Measurements from ENCODE around the gene MSRB1.

DNA sequence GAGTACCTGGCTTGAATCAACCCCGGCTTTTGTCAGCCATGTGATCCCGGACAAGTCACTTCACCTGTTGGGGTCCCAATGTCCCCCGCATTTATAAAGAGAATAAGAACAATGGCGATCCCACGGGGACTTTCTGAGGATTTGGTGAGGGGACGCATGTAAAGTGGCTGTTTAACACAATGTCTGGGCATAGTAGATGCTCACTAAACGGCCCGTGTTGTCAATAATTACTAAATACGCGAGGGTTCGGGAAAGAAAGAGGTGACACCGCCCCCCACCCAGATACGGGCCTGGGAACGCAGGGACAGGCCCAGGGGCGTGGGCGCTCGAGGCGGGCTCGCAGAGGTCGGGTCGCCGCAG is 48.6 kb upstream of the MSRB1 start:
- TF ChIP-seq EZH2 (IDR thresholded peaks at IDR 0.05; ENCODE audit: borderline replicate concordance, insufficient read depth, low read length, poor library complexity, severe bottlenecking) (no peak), EP300 (conservative IDR thresholded peaks at IDR 0.05; ENCODE audit: poor library complexity, severe bottlenecking) (no peak), POLR2AphosphoS5 (IDR thresholded peaks at IDR 0.05) (no peak), TAF1 (IDR thresholded peaks at IDR 0.05; ENCODE audit: low read depth) (no peak)
- TF ChIP-seq, protein P1, sequence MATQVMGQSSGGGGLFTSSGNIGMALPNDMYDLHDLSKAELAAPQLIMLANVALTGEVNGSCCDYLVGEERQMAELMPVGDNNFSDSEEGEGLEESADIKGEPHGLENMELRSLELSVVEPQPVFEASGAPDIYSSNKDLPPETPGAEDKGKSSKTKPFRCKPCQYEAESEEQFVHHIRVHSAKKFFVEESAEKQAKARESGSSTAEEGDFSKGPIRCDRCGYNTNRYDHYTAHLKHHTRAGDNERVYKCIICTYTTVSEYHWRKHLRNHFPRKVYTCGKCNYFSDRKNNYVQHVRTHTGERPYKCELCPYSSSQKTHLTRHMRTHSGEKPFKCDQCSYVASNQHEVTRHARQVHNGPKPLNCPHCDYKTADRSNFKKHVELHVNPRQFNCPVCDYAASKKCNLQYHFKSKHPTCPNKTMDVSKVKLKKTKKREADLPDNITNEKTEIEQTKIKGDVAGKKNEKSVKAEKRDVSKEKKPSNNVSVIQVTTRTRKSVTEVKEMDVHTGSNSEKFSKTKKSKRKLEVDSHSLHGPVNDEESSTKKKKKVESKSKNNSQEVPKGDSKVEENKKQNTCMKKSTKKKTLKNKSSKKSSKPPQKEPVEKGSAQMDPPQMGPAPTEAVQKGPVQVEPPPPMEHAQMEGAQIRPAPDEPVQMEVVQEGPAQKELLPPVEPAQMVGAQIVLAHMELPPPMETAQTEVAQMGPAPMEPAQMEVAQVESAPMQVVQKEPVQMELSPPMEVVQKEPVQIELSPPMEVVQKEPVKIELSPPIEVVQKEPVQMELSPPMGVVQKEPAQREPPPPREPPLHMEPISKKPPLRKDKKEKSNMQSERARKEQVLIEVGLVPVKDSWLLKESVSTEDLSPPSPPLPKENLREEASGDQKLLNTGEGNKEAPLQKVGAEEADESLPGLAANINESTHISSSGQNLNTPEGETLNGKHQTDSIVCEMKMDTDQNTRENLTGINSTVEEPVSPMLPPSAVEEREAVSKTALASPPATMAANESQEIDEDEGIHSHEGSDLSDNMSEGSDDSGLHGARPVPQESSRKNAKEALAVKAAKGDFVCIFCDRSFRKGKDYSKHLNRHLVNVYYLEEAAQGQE (IDR thresholded peaks at IDR 0.05; ENCODE audit: borderline replicate concordance), result no peak
- TF ChIP-seq, protein P2, sequence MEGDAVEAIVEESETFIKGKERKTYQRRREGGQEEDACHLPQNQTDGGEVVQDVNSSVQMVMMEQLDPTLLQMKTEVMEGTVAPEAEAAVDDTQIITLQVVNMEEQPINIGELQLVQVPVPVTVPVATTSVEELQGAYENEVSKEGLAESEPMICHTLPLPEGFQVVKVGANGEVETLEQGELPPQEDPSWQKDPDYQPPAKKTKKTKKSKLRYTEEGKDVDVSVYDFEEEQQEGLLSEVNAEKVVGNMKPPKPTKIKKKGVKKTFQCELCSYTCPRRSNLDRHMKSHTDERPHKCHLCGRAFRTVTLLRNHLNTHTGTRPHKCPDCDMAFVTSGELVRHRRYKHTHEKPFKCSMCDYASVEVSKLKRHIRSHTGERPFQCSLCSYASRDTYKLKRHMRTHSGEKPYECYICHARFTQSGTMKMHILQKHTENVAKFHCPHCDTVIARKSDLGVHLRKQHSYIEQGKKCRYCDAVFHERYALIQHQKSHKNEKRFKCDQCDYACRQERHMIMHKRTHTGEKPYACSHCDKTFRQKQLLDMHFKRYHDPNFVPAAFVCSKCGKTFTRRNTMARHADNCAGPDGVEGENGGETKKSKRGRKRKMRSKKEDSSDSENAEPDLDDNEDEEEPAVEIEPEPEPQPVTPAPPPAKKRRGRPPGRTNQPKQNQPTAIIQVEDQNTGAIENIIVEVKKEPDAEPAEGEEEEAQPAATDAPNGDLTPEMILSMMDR (IDR thresholded peaks at IDR 0.05; ENCODE audit: poor library complexity, severe bottlenecking), result no peak

Measured in neural cell (in vitro differentiated cells).